Measurements from ENCODE around the gene NELL1.

DNA sequence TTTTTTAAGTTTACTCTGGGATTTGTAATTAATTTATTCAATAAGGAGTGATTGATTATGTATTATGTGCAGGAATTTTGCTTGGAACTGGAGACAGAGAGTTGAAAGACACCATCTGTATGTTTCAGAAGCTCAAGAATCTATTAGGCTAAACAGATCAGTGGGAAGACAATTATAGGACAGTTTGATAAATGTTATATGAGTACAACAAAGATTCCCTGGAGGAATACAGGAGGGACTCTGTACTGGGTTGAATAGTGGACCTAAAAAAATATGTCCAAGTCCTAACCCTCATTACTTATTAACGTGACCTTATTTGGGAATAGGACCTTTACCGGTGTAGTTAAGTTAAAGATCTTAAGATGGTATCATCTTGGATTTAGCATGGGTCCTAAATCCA is 681.2 kb downstream of the NELL1 start:
- TF ChIP-seq, protein P1, sequence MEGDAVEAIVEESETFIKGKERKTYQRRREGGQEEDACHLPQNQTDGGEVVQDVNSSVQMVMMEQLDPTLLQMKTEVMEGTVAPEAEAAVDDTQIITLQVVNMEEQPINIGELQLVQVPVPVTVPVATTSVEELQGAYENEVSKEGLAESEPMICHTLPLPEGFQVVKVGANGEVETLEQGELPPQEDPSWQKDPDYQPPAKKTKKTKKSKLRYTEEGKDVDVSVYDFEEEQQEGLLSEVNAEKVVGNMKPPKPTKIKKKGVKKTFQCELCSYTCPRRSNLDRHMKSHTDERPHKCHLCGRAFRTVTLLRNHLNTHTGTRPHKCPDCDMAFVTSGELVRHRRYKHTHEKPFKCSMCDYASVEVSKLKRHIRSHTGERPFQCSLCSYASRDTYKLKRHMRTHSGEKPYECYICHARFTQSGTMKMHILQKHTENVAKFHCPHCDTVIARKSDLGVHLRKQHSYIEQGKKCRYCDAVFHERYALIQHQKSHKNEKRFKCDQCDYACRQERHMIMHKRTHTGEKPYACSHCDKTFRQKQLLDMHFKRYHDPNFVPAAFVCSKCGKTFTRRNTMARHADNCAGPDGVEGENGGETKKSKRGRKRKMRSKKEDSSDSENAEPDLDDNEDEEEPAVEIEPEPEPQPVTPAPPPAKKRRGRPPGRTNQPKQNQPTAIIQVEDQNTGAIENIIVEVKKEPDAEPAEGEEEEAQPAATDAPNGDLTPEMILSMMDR (conservative IDR thresholded peaks at IDR 0.05; ENCODE audit: low read depth, low read length), result no peak
- TF ChIP-seq EZH2 (IDR thresholded peaks at IDR 0.05; ENCODE audit: low read length, unreplicated experiment) (no peak), EZH2phosphoT487 (IDR thresholded peaks at IDR 0.05; ENCODE audit: borderline replicate concordance, low read length) (no peak)
